ENCODE data around the gene CNTNAP2.

- no peak for TF ChIP-seq CTCF (IDR thresholded peaks at IDR 0.05)
- TF ChIP-seq POLR2A (IDR thresholded peaks at IDR 0.05), result no peak
- TF ChIP-seq EP300 (IDR thresholded peaks at IDR 0.05), result no peak
These were observed 1564.9 kb downstream of the CNTNAP2 start for GRCh38 chr7:147681530-147681929.
